ENCODE results near the gene ALS2CL. TPM values are rescaled to one million over a fixed set of nuclear protein-coding genes. Genes with fewer than 3 reads are reported as not detected.
A peak's percentile ranks its signal among the peaks of the same experiment; 100 is the strongest.

The ALS2CL gene
- total RNA-seq, 1 donor from 2014 or later: 3.9 TPM

GRCh38 chr3:46629551-46630517 lies 63.6 kb downstream of the ALS2CL start:
- peak; percentile 57 for DNase-seq

DNA sequence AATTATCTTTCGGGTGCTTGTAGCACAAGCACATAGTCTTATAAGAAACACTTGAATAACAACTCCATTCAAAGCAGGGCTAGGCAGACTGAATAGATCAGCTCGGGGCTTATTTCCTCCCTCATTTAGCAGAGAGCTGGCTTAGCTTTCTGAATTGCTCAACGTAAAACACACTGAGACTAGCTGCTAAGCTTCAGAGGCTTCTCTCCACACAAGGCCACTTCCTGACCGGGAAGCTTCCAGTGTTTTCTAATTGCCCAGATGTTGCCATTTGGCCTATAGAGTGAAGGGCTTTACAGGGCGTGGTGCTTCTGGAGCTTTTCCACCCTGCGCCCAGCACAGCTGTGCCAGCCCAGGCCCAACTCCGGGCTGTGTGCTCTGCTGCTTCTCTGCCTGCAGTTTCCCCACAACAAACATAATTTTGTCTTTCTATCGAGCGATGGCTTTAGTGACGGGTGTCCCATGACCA lies 64.5 kb downstream of the ALS2CL start:
- no peak for DNase-seq

DNA sequence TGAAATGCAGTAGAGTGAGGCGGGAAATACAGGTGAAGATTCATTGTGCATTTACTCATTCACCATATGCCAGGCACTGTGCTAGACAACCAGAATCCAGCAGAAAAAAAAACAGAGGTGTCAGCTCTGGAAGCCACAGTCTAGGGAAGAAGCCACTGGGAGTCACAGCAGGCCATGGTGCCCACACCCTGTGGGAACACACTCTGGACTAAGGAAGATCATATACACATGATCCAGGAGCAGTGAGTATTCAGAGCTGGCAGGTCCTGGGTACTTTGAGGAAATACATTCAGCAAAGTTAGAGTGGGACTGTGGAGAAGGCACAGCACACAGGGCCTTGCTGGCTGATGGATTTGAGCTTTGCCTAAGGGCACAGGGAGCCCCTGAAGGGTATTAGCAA lies 66.4 kb downstream of the ALS2CL start:
- DNase-seq: no peak

DNA sequence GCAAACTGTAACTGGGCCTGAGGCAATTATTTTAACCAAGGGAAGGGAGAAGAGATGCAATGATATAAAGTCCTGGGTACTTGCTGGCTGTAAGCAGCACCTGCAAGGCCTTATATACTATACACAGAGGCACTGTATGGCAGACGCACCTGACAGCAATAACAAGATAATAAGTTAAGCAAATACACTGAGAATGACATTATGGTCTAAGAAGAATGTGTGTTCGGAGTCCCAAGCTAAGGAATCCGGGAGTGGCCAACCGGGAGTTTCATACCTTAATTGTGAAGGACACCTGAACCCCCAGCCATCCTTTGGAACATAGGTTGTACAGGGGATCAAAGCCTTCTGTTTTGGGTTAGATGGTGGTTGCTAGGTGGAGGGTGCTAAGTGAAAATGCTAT lies 67.4 kb downstream of the ALS2CL start:
- no peak for DNase-seq

DNA sequence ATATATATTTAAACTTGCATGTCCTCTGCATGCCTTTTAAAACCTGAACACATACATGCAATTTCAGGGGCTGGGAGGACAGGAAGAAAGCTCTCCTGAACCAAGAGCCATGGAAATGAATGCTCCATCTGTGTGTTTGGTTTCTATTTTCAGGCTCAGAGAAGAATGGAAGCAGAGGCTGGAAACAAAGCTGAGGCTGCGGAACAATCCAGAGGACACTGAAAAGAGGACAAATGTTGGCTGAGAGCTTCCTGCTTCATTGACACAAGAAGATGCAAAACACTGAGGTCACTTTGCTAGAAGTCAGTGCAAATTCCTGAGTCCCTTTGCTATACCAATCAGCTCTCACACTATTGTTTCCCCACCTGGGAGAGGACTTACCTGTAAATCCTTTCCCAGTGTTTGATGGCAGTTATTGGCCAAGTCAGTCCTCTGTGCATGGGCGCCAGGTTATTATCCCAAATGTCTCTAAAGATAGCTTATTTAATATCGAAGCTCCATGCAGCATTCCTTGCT lies 68.4 kb downstream of the ALS2CL start:
- no peak for DNase-seq

GRCh38 chr3:46624533-46624932 lies 68.9 kb downstream of the ALS2CL start:
- DNase-seq: no peak

DNA sequence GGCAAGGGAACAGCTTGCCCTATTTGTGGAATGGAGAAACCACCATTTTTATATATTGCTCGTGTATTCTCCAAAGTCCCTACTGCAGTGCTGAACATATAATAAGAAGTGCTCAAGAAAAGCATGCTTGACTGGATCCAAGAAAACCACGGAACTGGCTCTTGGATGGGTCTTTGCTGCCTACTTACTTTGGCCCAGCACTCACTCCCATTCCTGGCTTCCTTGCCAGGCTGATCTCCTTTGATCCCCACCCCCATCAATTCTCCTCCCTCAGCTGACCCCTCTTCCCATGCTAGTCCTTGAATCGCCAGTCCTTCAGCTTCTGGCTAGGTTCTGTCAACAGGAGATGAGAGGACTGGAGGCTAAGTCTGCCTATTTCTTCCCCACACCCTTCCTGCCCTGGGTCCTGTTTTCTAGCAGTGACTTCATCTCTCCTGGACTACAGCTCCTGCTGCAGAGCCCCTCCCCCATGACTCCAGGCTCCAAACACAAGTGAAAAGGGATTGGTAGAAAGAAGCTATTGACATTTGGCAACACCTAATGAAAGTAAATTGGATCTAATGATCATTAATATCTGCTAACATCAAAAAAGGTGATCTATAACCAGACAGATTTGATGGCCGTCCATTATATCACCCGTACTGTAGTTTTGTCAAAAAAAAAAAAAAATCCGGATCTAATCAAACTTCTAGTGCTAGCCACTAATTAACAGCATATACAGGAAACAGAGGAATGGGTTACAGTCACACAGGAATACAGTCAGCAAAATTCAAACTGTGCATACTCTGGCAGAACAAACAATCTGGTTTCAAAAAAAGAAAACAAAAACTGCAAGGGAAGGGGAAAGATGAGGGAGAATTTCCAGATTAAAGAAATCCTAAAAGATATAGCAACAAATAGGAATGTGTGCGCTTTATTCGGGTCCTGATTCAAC lies 73.4 kb downstream of the ALS2CL start:
- DNase-seq: no peak

Small RNA genes within 50 kb of the gene (small RNA-seq; reads per million reads assigned to genes)
- not detected for gene RF00591

Other genes starting within 250 kb of the ALS2CL start
- gene LTF, start 228.8 kb downstream of the ALS2CL start, total RNA-seq: 3.6 TPM
- not detected for gene RTP3, start 195.7 kb downstream of the ALS2CL start, total RNA-seq
- gene LRRC2, start 127.4 kb downstream of the ALS2CL start, total RNA-seq: 7.8 TPM
- not detected for gene FAM240A, start 81.2 kb downstream of the ALS2CL start, total RNA-seq
- gene TMIE, start 7.7 kb upstream of the ALS2CL start, total RNA-seq: 2.5 TPM
- 0.31 TPM for gene PRSS50, start 24.2 kb upstream of the ALS2CL start, total RNA-seq
- not detected for gene MYL3, start 169.8 kb upstream of the ALS2CL start, total RNA-seq
- gene PTH1R, start 184.0 kb upstream of the ALS2CL start, total RNA-seq: 2.3 TPM